Smooth muscle cell of the brain vasculature (primary cell): ENCODE measurements around the gene ZBTB46.
"Not testable (repeated sequence)": the region's sequence is repeated elsewhere in the genome, so short reads cannot be mapped to it uniquely, and the experiment has no call there.

Experiments used
- DNase-seq: peaks from one replicate; pipeline ENCODE4 v3.0.0-alpha.2; 2012; ENCODE audit warnings: low read depth, low spot score

Gene ZBTB46

GRCh38 chr20:63815615-63816253 lies 15.3 kb downstream of the ZBTB46 start:
- DNase-seq: no peak

- DNase-seq: no peak
Observed at GRCh38 chr20:63814891-63815614, 16.0 kb downstream of the ZBTB46 start.

GRCh38 chr20:63811491-63811875 lies 19.6 kb downstream of the ZBTB46 start:
- DNase-seq: no peak

- DNase-seq: no peak
Observed at GRCh38 chr20:63810730-63811490, 20.2 kb downstream of the ZBTB46 start.

DNA sequence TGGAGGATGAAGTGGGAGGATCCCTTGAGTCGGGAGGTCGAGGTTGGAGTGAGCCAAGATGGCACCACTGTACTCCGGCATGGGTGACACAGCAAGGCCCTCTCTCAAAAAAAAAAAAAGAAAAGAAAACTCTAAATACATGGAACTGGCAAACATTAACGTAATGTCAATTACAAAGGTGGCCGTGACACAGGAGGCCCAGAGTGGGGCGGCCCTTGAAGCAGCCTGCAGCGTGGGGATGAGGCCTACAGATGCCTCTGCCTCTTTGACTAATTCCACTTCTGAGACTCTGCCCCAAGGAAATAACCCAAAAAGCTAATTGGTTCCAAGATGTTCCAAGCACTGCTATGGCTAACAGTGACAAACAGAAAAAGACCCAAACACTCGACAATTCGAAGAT lies 21.2 kb downstream of the ZBTB46 start:
- no peak for DNase-seq

GRCh38 chr20:63808964-63809674 lies 21.9 kb downstream of the ZBTB46 start:
- no peak for DNase-seq

- DNase-seq: no peak
Observed at GRCh38 chr20:63808145-63808724, 22.8 kb downstream of the ZBTB46 start.

- no peak for DNase-seq
Observed at GRCh38 chr20:63807654-63808053, 23.4 kb downstream of the ZBTB46 start.

DNA sequence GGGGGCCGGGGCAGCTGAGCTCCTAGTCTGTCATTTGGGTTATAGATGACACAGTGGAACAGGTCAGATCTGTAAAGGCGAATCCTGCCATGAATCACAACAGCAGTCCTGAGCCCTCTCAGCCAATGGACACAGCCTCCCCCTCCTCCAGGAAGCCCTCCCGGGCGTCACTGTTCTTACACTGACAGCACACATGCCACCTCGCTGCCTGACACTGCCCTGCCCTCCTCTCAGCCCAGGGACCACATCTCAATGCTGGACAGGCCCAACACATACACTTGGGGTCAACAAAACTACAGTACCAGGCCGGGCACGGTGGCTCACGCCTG lies 26.8 kb downstream of the ZBTB46 start:
- DNase-seq: no peak

GRCh38 chr20:63802469-63803240 lies 28.4 kb downstream of the ZBTB46 start:
- no peak for DNase-seq

DNA sequence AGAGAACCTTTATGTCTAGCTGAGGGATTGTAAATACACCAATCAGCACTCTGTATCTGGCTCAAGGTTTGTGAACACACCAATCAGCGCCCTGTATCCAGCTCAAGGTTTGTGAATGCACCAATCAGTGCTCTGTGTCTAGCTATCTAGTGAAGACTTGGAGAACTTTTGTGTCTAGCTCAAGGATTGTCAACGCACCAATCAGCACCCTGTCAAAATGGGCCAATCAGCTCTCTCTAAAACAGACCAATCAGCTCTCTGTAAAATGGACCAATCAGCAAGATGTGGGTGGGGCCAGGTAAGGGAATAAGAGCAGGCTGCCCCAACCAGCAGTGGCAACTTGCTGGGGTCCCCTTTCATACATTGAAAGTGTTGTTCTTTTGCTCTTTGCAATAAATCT lies 29.9 kb downstream of the ZBTB46 start:
- not testable (repeated sequence) for DNase-seq

DNA sequence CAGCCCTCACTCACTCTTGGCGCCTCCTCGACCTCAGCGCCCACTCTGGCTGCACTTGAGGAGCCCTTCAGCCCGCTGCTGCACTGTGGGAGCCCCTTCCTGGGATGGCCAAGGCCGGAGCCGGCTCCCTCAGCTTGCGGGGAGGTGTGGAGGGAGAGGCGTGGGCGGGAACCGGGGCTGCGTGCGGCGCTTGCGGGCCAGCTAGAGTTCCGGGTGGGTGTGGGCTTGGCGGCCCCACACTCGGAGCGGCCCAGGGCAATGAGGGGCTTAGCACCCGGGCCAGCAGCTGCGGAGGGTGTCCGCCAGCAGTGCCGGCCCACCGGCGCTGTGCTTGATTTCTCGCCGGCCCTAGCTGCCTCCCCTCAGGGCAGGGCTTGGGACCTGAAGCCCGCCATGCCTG lies 30.7 kb downstream of the ZBTB46 start:
- not testable (repeated sequence) for DNase-seq

DNA sequence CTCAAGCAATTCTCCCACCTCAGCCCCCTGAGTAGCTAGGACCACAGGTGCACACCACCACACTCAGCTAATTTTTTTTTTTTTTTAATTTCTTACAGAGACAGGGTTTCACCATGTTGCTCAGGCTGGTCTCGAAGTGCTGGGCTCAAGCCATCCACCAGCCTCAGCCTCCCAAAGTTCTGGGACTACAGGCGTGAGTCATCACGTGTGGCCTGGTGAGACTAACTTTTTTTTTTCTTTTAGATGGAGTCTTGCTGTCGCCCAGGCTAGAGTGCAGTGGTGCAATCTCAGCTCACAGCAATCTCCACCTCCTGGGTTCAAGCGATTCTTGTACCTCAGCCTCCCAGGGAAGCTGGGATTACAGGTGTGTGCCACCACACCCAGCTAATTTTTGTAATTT lies 31.9 kb downstream of the ZBTB46 start:
- not testable (repeated sequence) for DNase-seq

DNA sequence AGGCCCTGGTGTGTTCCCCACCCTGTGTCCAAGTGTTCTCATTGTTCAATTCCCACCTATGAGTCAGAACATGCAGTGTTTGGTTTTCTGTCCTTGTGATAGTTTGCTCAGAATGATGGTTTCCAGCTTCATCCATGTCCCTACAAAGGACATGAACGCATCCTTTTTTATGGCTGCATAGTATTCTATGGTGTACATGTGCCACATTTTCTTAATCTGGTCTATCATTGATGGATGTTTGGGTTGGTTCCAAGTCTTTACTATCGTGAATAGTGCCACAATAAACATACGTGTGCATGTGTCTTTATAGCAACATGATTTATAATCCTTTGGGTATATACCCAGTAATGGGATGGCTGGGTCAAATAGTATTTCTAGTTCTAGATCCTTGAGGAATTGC lies 33.9 kb downstream of the ZBTB46 start:
- DNase-seq: not testable (repeated sequence)

- DNase-seq: no peak
Observed at GRCh38 chr20:63795178-63795830, 35.8 kb downstream of the ZBTB46 start.

- DNase-seq: no peak
Observed at GRCh38 chr20:63794614-63795013, 36.5 kb downstream of the ZBTB46 start.

GRCh38 chr20:63792866-63793265 lies 38.2 kb downstream of the ZBTB46 start:
- no peak for DNase-seq

DNA sequence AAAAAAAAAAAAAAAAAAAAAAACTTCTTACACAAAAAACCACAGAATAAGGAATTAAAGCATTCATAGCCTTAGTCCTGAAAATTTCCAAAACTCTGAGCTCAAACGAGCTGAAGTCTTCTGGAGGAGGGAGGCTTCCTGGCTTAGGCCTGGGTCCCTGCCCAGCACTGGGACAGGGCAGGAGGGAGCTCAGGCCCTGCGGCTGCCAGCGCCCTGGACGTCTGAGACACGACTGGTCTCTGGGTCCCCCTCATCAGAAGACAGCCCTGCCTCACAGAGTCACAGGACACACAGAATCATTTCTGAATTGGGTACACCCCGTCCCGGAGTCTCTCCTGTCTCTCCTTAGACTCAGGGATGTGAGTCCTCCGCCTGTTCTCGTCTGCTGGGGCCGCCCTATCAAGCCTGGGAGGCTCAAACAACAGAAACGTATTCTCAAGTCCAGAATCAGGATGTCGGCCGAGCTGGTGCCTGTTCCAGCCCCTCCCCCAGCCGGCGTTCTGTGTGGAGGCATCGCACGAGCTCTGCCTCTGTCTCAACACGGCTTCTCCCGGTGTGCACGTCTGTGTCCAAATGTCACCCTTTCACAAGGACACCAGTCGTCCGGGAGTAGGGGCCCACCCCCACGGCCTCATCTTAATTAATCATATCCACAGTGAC lies 39.4 kb downstream of the ZBTB46 start:
- DNase-seq: no peak

DNA sequence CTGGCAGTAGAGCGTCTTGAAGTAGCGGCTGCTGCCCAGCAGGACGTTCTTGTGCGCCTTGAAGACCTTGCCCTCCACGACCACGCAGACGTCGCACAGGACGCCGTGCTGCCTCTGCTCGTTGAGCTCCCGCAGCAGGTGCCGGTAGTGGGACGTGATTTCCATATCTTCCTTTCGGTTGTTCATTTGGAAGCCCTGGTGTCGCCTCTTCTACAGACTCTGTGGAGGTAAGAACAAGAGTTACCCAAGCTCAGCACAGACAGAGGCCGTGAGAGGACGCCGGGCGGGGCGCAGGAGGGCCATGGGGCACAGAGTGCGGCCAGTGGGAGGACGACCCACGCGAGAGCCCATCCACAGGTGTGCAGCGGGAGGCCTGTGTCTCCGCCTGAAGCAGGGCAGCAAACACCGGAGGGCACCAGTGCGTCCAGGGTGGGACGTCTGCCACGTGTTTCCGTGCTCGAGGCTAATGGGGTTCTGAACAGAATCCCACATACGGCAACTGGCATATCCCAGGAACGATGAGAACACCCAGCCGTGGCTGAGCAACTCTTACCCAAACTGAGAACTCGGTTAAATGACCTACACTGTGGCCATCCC lies 40.4 kb downstream of the ZBTB46 start:
- DNase-seq: no peak
